SU-DHL-6 (cell line): ENCODE results near the gene ESYT1.

ENCODE experiments used
- H2AFZ ChIP-seq: fragments of 200-600 bp; sonication (generic); 2 replicates; pipeline ENCODE4 v1.6.1; 2014; ENCODE audit warnings: low read depth, mild to moderate bottlenecking, moderate library complexity, mixed read lengths, antibody characterized with exemption, low read length; ENCODE audit not compliant: severe bottlenecking
- H3F3A ChIP-seq: fragments of 200-600 bp; shearing (Covaris generic); 2 replicates; pipeline ENCODE4 v1.6.0; 2016; ENCODE audit warnings: antibody characterized with exemption, mild to moderate bottlenecking; ENCODE audit not compliant: insufficient read depth
- H3K27ac ChIP-seq: fragments of 200-600 bp; sonication (generic); 2 replicates; pipeline ENCODE4 v1.5.1; 2016; ENCODE audit warnings: low read depth, mild to moderate bottlenecking, low read length, moderate library complexity, mixed read lengths
- H3K27me3 ChIP-seq: fragments of 200-600 bp; sonication (generic), shearing (Covaris generic); 2 replicates; pipeline ENCODE4 v1.6.0; 2014; ENCODE audit warnings: mild to moderate bottlenecking, low read length
- H3K36me3 ChIP-seq: fragments of 200-600 bp; sonication (generic); 2 replicates; pipeline ENCODE4 v1.6.1; 2014; ENCODE audit warnings: mild to moderate bottlenecking, low read length, mixed read lengths
- H3K4me2 ChIP-seq: fragments of 300-600, 200-600 bp; shearing (Covaris generic), sonication (generic); 2 replicates; pipeline ENCODE4 v1.6.0; 2014; ENCODE audit warnings: low read length, low read depth, mild to moderate bottlenecking; ENCODE audit not compliant: poor library complexity, severe bottlenecking
- H3K4me3 ChIP-seq: fragments of 200-600 bp; sonication (generic); 2 replicates; pipeline ENCODE4 v1.5.1; 2014; ENCODE audit warnings: antibody characterized with exemption, low read length, mild to moderate bottlenecking, mixed read lengths; ENCODE audit not compliant: insufficient read depth, poor library complexity, severe bottlenecking
- H3K79me2 ChIP-seq: fragments of 200-600 bp; sonication (generic); 2 replicates; pipeline ENCODE4 v1.6.1; 2014; ENCODE audit warnings: mild to moderate bottlenecking, low read length, moderate library complexity; ENCODE audit not compliant: insufficient read depth
- H3K9ac ChIP-seq: fragments of 200-600 bp; sonication (generic); 2 replicates; pipeline ENCODE4 v1.7.0; 2014; ENCODE audit warnings: mild to moderate bottlenecking, low read length
- H3K9me2 ChIP-seq: fragments of 200-600 bp; sonication (generic); replicated peaks from 2 replicates; pipeline ENCODE4 v1.6.1; 2014; ENCODE audit warnings: low read length; ENCODE audit not compliant: insufficient read depth
- H3K9me3 ChIP-seq: fragments of 200-600 bp; sonication (generic); 2 replicates; pipeline ENCODE4 v1.6.1; 2014; ENCODE audit warnings: low read length, mixed read lengths; ENCODE audit not compliant: insufficient read depth
- H4K20me1 ChIP-seq: fragments of 200-600 bp; sonication (generic); 2 replicates; pipeline ENCODE4 v1.6.1; 2014; ENCODE audit warnings: low read depth, mild to moderate bottlenecking, antibody characterized with exemption, low read length, moderate library complexity, mixed read lengths
- CTCF ChIP-seq: fragments of 200-600 bp; sonication (generic); IDR thresholded peaks from one replicate; pipeline ENCODE4 v1.5.1; 2017; ENCODE audit warnings: antibody characterized with exemption, mild to moderate bottlenecking, low read length, moderate library complexity; ENCODE audit not compliant: insufficient read depth, poor library complexity, severe bottlenecking
- EZH2phosphoT487 ChIP-seq: fragments of 200-600 bp; sonication (generic), shearing (Covaris generic); conservative IDR thresholded peaks from 2 replicates; pipeline ENCODE4 v1.6.1; 2018; ENCODE audit warnings: mild to moderate bottlenecking, antibody characterized with exemption, low read length, moderate library complexity, mixed read lengths

ESYT1 gene

DNA sequence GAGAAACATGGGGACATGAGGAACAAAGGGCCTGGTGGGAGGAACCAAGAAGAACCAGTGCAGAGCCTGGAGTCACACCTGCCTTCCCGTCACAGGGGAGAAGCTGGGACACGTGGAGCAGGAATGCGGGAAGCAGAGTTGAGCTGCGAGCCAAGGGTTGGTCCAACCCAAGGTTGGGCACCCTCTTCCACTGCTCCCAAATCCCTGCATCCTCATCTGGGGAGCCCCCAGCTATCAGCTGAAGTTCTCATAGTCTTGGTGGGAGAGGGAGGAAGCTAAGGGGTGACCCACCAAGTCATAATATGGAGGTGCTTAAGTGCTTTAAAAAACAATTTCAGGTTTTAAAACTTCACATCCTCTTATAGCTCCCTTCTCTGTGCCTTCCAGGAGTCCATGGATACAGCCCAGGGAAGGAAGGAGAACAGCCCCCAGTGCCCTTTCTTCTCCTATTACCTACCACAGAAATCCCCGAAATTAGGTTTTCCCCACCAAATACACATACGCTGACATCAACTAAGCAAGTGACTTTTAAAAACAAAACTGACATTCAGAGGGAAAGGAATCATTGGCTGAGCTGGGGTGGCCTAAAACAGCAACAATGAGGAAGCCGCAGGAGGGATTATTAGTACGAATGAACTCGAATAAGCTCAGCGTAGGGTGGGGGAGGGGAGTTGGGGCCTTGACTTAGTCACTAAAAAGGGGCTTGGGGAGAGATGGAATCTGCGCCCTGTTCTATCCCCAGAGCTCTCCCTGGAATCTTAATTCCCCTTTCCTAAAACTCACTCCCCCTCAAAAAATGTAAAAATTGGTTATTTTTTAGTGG is 34.6 kb downstream of the ESYT1 start:
- Histone ChIP-seq H3K9me3 (no peaks in the 10 kb centered on the region), H3K9me2 (no peaks in the 10 kb centered on the region), H3K4me2 (no peak overlapping the region), H2AFZ (no peak overlapping the region), H3K79me2 (peaks cover 22% of the 10 kb centered on the region), H3F3A (peaks cover 35% of the 10 kb centered on the region), H3K36me3 (0 out of 2 replicates have a peak, but pooled peaks cover 4% of the 10 kb centered on the region), H4K20me1 (no peaks in the 10 kb centered on the region), H3K4me3 (no peak overlapping the region), H3K27me3 (no peaks in the 10 kb centered on the region), H3K27ac (no peak overlapping the region), H3K9ac (no peak overlapping the region)
- TF ChIP-seq EZH2phosphoT487, result no peak
- no peak for TF ChIP-seq CTCF

GRCh38 chr12:56163533-56164344 is 35.7 kb downstream of the ESYT1 start:
- no peak overlapping the region for H3K27ac ChIP-seq
- H4K20me1 ChIP-seq, result no peaks in the 10 kb centered on the region

DNA sequence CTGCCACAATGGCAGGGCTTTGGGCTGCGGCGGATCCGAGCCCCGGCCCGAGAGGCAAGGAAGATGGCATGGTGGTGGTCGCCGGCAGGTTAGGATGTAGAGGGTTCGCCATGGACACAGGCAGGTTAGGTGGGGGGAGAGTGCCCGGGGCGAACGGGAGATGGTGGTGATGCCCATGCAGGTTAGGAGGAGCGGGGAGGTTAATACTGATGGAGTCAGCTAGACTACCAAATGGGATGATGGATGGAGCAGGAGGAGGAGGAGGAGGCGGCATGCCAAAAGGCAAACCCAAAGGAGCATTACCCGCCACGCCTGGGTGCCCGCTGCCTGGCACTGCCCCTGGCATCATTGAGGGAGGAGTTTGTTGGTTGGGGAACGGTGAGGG is 36.3 kb downstream of the ESYT1 start:
- peaks cover 10% of the 10 kb centered on the region; the same call in 1 of the 2 replicates for H3K79me2 ChIP-seq
- H3K27ac ChIP-seq, result no peak overlapping the region
- TF ChIP-seq CTCF, result no peak
- no peak for TF ChIP-seq EZH2phosphoT487
- H4K20me1 ChIP-seq, result no peaks in the 10 kb centered on the region
- H2AFZ ChIP-seq, result no peak overlapping the region
- H3K4me2 ChIP-seq, result no peak overlapping the region
- peaks cover 24% of the 10 kb centered on the region for H3F3A ChIP-seq
- 0 out of 2 replicates have a peak, but pooled peaks cover 4% of the 10 kb centered on the region for H3K36me3 ChIP-seq
- H3K9ac ChIP-seq, result no peak overlapping the region
- no peaks in the 10 kb centered on the region for H3K9me2 ChIP-seq
- H3K27me3 ChIP-seq, result no peaks in the 10 kb centered on the region
- H3K4me3 ChIP-seq, result no peak overlapping the region
- H3K9me3 ChIP-seq, result no peaks in the 10 kb centered on the region

More at GRCh38 chr12:56163533-56164344, 35.7 kb downstream of the ESYT1 start:
- no peak for TF ChIP-seq CTCF
- no peak for TF ChIP-seq EZH2phosphoT487
- H3K27me3 ChIP-seq, result no peaks in the 10 kb centered on the region
- H3K9ac ChIP-seq, result no peak overlapping the region
- H3K36me3 ChIP-seq, result 0 out of 2 replicates have a peak, but pooled peaks cover 4% of the 10 kb centered on the region
- H3K4me3 ChIP-seq, result no peak overlapping the region
- H3K79me2 ChIP-seq, result peaks cover 16% of the 10 kb centered on the region
- H3K9me3 ChIP-seq, result no peaks in the 10 kb centered on the region
- H2AFZ ChIP-seq, result no peak overlapping the region
- no peak overlapping the region for H3K4me2 ChIP-seq
- H3F3A ChIP-seq, result peaks cover 30% of the 10 kb centered on the region
- no peaks in the 10 kb centered on the region for H3K9me2 ChIP-seq
